ENCODE data around the gene SYT2. TPM values are rescaled to one million over a fixed set of nuclear protein-coding genes. Genes with fewer than 3 reads are reported as not detected.
"Not testable (repeated sequence)": the region's sequence is repeated elsewhere in the genome, so short reads cannot be mapped to it uniquely, and the experiment has no call there.

The SYT2 gene
- total and polyA plus RNA-seq, 4 donors, result 0.01 to 0.23 (median 0.03) TPM

DNA sequence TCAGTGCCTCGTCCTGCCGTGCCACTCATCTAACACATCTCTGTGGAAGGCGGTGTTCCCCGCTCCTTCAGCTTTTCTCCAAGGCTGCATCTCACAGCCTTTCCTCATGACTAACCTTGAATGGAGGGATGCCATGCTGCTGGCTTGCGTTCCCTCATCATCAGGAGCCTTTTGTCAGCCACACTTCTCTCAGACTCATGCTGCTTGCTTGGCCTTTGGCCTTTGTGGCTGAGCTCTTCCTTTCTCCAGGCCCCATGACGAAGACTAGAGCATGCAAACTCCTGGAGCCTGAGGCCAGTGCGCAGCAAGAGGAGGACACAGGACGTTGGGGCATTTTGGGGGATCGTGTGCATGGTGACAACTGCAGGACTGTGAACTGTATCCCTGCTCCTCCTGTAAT is 70.8 kb downstream of the SYT2 start:
- TF ChIP-seq, protein P1, sequence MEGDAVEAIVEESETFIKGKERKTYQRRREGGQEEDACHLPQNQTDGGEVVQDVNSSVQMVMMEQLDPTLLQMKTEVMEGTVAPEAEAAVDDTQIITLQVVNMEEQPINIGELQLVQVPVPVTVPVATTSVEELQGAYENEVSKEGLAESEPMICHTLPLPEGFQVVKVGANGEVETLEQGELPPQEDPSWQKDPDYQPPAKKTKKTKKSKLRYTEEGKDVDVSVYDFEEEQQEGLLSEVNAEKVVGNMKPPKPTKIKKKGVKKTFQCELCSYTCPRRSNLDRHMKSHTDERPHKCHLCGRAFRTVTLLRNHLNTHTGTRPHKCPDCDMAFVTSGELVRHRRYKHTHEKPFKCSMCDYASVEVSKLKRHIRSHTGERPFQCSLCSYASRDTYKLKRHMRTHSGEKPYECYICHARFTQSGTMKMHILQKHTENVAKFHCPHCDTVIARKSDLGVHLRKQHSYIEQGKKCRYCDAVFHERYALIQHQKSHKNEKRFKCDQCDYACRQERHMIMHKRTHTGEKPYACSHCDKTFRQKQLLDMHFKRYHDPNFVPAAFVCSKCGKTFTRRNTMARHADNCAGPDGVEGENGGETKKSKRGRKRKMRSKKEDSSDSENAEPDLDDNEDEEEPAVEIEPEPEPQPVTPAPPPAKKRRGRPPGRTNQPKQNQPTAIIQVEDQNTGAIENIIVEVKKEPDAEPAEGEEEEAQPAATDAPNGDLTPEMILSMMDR (IDR thresholded peaks at IDR 0.05; ENCODE audit: control extremely low read depth, extremely low read depth), result no peak
- Histone ChIP-seq H3K4me1 (ENCODE audit: control insufficient read depth in 5 of 5, insufficient read depth in 5 of 5, low read length in 5 of 5) (peaks cover 0 to 21% (median 10%) of the 10 kb centered on the region in 5 donors), H3K36me3 (ENCODE audit: control insufficient read depth in 4 of 4, insufficient read depth in 4 of 4, low read length in 4 of 4) (no peaks in the 10 kb centered on the region), H3K27me3 (ENCODE audit: control insufficient read depth in 3 of 3, insufficient read depth in 3 of 3, low read length in 2 of 3) (peaks cover 0 to 16% (median 11%) of the 10 kb centered on the region in 3 donors), H3K27ac (ENCODE audit: low read depth in 1 of 2, low read length in 1 of 2) (no peak overlapping the region), H3K4me3 (no peak overlapping the region), H3K9me3 (ENCODE audit: control insufficient read depth in 4 of 4, insufficient read depth in 3 of 4, low read length in 3 of 4) (no peaks in the 10 kb centered on the region), H3K9ac (ENCODE audit: insufficient read depth in 1 of 2, low read length in 2 of 2) (no peak overlapping the region)
- ATAC-seq (ENCODE audit: insufficient read depth, low FRiP score) (no peak), DNase-seq (peak in 1 of 3 donors; percentile 19)
- 75 to 77% methylated on average over 9 of the region's 9 CpGs for WGBS, 2 donors

DNA sequence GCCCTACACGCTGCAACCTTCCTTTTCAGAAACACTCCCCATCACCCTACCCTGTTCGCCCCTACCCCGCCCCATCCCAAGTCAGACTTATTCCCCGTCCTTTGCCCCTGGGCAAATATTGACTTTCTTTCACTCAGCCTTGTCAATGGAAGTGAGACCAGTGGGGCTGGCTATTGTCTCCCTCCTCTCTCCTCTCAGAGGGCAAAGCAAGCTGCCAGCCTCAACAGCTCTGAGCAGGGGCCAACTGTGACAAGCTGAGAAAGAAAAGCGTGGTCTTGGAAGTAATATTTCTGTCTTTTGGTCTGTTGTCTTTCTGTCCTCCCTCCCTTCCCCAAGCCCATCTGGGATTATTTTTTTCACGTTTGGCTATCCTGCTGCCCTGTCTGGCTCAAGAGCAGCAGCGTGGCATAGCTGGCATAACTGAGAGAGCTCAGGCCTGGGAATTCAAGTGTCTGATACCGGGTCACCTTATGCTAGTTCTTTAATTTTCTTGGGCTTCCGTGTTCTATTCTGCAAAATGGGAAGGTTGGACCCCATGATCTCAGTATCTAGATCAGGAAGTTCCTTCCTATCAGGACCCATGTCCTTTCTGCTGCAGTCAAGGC is 71.5 kb downstream of the SYT2 start:
- not testable (repeated sequence) for H3K36me3 ChIP-seq (ENCODE audit: control insufficient read depth in 4 of 4, insufficient read depth in 4 of 4, low read length in 4 of 4); H3K27ac ChIP-seq (ENCODE audit: low read depth in 1 of 2, low read length in 1 of 2); ATAC-seq (ENCODE audit: insufficient read depth, low FRiP score); H3K9me3 ChIP-seq (ENCODE audit: control insufficient read depth in 4 of 4, insufficient read depth in 3 of 4, low read length in 3 of 4); H3K27me3 ChIP-seq (ENCODE audit: control insufficient read depth in 3 of 3, insufficient read depth in 3 of 3, low read length in 2 of 3); H3K9ac ChIP-seq (ENCODE audit: insufficient read depth in 1 of 2, low read length in 2 of 2); H3K4me3 ChIP-seq
- DNase-seq, result peak; percentile 33 to 60 (median 56)
- H3K4me1 ChIP-seq (ENCODE audit: control insufficient read depth in 5 of 5, insufficient read depth in 5 of 5, low read length in 5 of 5), result peaks cover 0 to 15% (median 8%) of the 10 kb centered on the region in 5 donors
- 64 to 72% methylated on average over 9 of the region's 9 CpGs for WGBS, 2 donors

DNA sequence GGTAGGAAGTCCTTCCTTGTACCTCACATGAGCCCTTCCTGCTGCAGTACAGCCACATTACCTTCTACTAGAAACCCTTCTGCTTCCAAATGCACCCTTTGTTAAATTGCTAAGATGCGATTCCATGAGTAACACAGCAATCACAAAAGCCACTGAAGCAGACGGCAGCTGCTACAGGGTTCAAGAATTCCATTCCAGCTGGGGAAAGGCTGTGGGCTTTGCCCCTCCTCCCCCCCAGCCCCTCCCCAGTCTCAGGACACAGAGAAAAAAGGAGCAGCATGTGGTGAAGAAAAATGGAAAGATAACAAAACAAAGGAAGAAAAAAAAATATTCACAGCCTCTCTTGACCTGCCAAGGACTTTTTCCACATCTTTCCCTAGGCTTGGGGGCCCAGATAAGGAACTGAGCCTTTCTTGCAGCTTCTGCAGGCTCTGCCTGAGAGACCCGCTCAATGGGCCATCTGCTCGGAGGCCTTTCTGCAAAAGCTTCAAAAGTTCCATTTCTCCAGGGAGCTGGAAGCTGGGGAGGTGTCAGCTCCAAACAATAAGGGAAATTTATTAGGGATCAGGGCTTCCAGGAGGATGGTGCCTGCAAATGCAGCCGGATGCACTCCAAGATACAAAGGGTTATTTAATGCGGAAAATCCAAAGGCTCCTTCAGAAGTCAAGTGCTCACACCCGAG is 72.1 kb downstream of the SYT2 start:
- Histone ChIP-seq H3K4me3 (no peak overlapping the region), H3K27ac (ENCODE audit: low read depth in 1 of 2, low read length in 1 of 2) (no peak overlapping the region), H3K27me3 (ENCODE audit: control insufficient read depth in 3 of 3, insufficient read depth in 3 of 3, low read length in 2 of 3) (peaks cover 0 to 4% (median 4%) of the 10 kb centered on the region in 3 donors), H3K36me3 (ENCODE audit: control insufficient read depth in 4 of 4, insufficient read depth in 4 of 4, low read length in 4 of 4) (no peaks in the 10 kb centered on the region), H3K9me3 (ENCODE audit: control insufficient read depth in 4 of 4, insufficient read depth in 3 of 4, low read length in 3 of 4) (no peaks in the 10 kb centered on the region), H3K9ac (ENCODE audit: insufficient read depth in 1 of 2, low read length in 2 of 2) (no peak overlapping the region), H3K4me1 (ENCODE audit: control insufficient read depth in 5 of 5, insufficient read depth in 5 of 5, low read length in 5 of 5) (peaks cover 0 to 11% (median 5%) of the 10 kb centered on the region in 5 donors)
- 67 to 76% methylated on average over 7 of the region's 7 CpGs for WGBS, 2 donors
- ATAC-seq (ENCODE audit: insufficient read depth, low FRiP score) (no peak), DNase-seq (peak in 2 of 3 donors; percentile 15 to 21)
- TF ChIP-seq, protein P1 (IDR thresholded peaks at IDR 0.05; ENCODE audit: control extremely low read depth, extremely low read depth), result no peak

DNA sequence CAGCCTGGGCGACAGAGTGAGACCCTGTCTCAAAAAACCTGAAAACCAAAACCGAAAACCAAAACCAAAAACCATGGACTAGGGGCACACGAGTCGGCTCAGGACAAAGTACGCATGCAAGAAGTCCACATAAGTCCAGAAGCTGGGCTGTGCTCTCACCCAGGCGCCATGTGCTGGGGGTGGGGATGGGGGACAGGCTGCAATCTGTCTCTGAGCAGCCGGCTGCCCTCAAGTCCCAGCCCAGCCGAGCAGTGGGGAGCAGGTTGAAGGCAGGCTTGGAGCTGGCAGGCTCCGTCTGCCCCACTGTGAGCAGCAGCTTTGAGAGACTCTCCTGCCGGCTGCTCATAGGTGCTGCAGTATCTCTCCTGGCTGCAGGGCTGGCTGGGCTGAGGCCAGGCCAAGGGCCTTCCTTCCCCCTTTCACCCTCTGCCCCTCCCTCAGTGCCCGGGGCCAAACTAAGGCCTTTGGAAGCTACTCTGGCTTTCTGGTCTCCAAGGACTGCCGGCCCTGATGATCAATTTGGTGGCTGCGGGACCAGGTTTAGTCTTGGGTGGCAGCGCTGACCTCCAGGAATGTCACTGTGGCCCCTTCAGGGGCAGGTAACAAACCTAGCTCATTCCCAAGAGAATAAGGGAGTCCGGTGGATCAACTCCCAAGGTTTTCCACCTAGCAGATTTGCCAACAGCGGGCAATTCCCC is 72.8 kb downstream of the SYT2 start:
- H3K27ac ChIP-seq (ENCODE audit: low read depth in 1 of 2, low read length in 1 of 2); DNase-seq; H3K27me3 ChIP-seq (ENCODE audit: control insufficient read depth in 3 of 3, insufficient read depth in 3 of 3, low read length in 2 of 3); ATAC-seq (ENCODE audit: insufficient read depth, low FRiP score); H3K9ac ChIP-seq (ENCODE audit: insufficient read depth in 1 of 2, low read length in 2 of 2); H3K4me1 ChIP-seq (ENCODE audit: control insufficient read depth in 5 of 5, insufficient read depth in 5 of 5, low read length in 5 of 5); H3K36me3 ChIP-seq (ENCODE audit: control insufficient read depth in 4 of 4, insufficient read depth in 4 of 4, low read length in 4 of 4); H3K4me3 ChIP-seq; H3K9me3 ChIP-seq (ENCODE audit: control insufficient read depth in 4 of 4, insufficient read depth in 3 of 4, low read length in 3 of 4): not testable (repeated sequence)
- 80 to 82% methylated on average over 16 of the region's 16 CpGs for WGBS, 2 donors

DNA sequence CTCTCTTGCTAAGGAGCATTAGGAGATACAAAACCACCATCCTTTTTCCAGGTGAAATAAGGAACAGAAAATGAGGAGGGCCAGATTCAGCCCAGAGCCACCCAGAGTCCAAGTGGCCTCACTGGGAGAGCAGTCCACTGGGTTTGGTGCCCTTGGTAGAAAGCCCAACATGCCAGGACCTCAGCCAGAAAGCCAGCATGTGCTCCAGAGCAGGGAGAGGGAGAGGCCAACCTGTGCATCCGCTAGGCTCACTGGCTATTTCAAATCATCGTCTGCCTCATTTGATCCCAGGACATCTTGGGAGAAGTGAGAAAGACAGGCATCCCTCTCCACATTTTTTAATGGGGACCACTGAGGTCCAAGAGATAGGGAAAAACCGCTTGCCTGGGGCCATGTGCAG is 74.1 kb downstream of the SYT2 start:
- H3K4me3 ChIP-seq; DNase-seq; H3K27me3 ChIP-seq (ENCODE audit: control insufficient read depth in 3 of 3, insufficient read depth in 3 of 3, low read length in 2 of 3); ATAC-seq (ENCODE audit: insufficient read depth, low FRiP score); H3K36me3 ChIP-seq (ENCODE audit: control insufficient read depth in 4 of 4, insufficient read depth in 4 of 4, low read length in 4 of 4); H3K9ac ChIP-seq (ENCODE audit: insufficient read depth in 1 of 2, low read length in 2 of 2); H3K4me1 ChIP-seq (ENCODE audit: control insufficient read depth in 5 of 5, insufficient read depth in 5 of 5, low read length in 5 of 5); H3K27ac ChIP-seq (ENCODE audit: low read depth in 1 of 2, low read length in 1 of 2); H3K9me3 ChIP-seq (ENCODE audit: control insufficient read depth in 4 of 4, insufficient read depth in 3 of 4, low read length in 3 of 4): not testable (repeated sequence)
- 60 to 64% methylated on average over 3 of the region's 3 CpGs for WGBS, 2 donors

Measured in lung (tissue), 12 donors.